HEK293 (cell line): ENCODE measurements around the gene PTPN9.
A peak's percentile ranks its signal among the peaks of the same experiment; 100 is the strongest.

ENCODE experiments used
- AEBP2 ChIP-seq: fragments of 450-650 bp; formaldehyde crosslinking; IDR thresholded peaks from 2 replicates; pipeline ENCODE4 v1.5.1; 2016; ENCODE audit warnings: missing biosample characterization, missing genetic modification characterization, borderline replicate concordance
- MZF1 ChIP-seq: fragments of 450-650 bp; formaldehyde crosslinking; IDR thresholded peaks from 2 replicates; pipeline ENCODE4 v1.5.1; 2017; ENCODE audit warnings: missing biosample characterization, missing genetic modification characterization, borderline replicate concordance
- RBAK ChIP-seq: fragments of 450-650 bp; formaldehyde crosslinking; IDR thresholded peaks from 2 replicates; pipeline ENCODE4 v1.5.1; 2016; ENCODE audit warnings: missing biosample characterization, missing genetic modification characterization
- SCRT1 ChIP-seq: fragments of 450-650 bp; formaldehyde crosslinking; IDR thresholded peaks from 2 replicates; pipeline ENCODE4 v1.5.1; 2016; ENCODE audit warnings: missing biosample characterization, missing genetic modification characterization, borderline replicate concordance
- SCRT2 ChIP-seq: fragments of 450-650 bp; formaldehyde crosslinking; IDR thresholded peaks from 2 replicates; pipeline ENCODE4 v1.5.1; 2016; ENCODE audit warnings: missing biosample characterization, missing genetic modification characterization
- SP3 ChIP-seq: fragments of 450-650 bp; formaldehyde crosslinking; IDR thresholded peaks from 2 replicates; pipeline ENCODE4 v1.5.1; 2016; ENCODE audit warnings: missing biosample characterization, missing genetic modification characterization
- TCF7L2 ChIP-seq: IDR thresholded peaks from 2 replicates; pipeline ENCODE4 v1.6.1; 2011; ENCODE audit warnings: low read depth, mild to moderate bottlenecking, inconsistent platforms, low read length, moderate library complexity, borderline replicate concordance
- YY1 ChIP-seq: fragments of 450-650 bp; formaldehyde crosslinking; IDR thresholded peaks from 2 replicates; pipeline ENCODE4 v1.5.1; 2018; ENCODE audit warnings: missing biosample characterization, missing genetic modification characterization
- ZBTB1 ChIP-seq: fragments of 450-650 bp; formaldehyde crosslinking; IDR thresholded peaks from 2 replicates; pipeline ENCODE4 v1.5.1; 2016; ENCODE audit warnings: missing biosample characterization, missing genetic modification characterization
- ZBTB20 ChIP-seq: fragments of 450-650 bp; formaldehyde crosslinking; IDR thresholded peaks from 2 replicates; pipeline ENCODE4 v1.5.1; 2016; ENCODE audit warnings: missing biosample characterization, missing genetic modification characterization
- ZBTB21 ChIP-seq: fragments of 450-650 bp; formaldehyde crosslinking; IDR thresholded peaks from 2 replicates; pipeline ENCODE4 v1.5.1; 2017; ENCODE audit warnings: missing biosample characterization, missing genetic modification characterization
- ZNF10 ChIP-seq: fragments of 450-650 bp; formaldehyde crosslinking; IDR thresholded peaks from 2 replicates; pipeline ENCODE4 v1.5.1; 2017; ENCODE audit warnings: missing biosample characterization, missing genetic modification characterization
- ZNF138 ChIP-seq: fragments of 450-650 bp; formaldehyde crosslinking; IDR thresholded peaks from 2 replicates; pipeline ENCODE4 v1.5.1; 2016; ENCODE audit warnings: missing biosample characterization, missing genetic modification characterization, borderline replicate concordance
- ZNF184 ChIP-seq: fragments of 450-650 bp; IDR thresholded peaks from 2 replicates; pipeline ENCODE4 v1.5.1; 2018; ENCODE audit warnings: missing biosample characterization, mild to moderate bottlenecking, missing genetic modification characterization
- ZNF202 ChIP-seq: fragments of 450-650 bp; formaldehyde crosslinking; IDR thresholded peaks from 2 replicates; pipeline ENCODE4 v1.5.1; 2016; ENCODE audit warnings: missing biosample characterization, missing genetic modification characterization, borderline replicate concordance
- ZNF211 ChIP-seq: fragments of 450-650 bp; formaldehyde crosslinking; IDR thresholded peaks from 2 replicates; pipeline ENCODE4 v1.5.1; 2016; ENCODE audit warnings: low read depth, missing biosample characterization, missing genetic modification characterization
- ZNF214 ChIP-seq: fragments of 450-650 bp; formaldehyde crosslinking; IDR thresholded peaks from 2 replicates; pipeline ENCODE4 v1.5.1; 2017; ENCODE audit warnings: missing biosample characterization, mild to moderate bottlenecking, missing genetic modification characterization, borderline replicate concordance
- ZNF24 ChIP-seq: fragments of 450-650 bp; formaldehyde crosslinking; IDR thresholded peaks from 2 replicates; pipeline ENCODE4 v1.5.1; 2016; ENCODE audit warnings: missing biosample characterization, missing genetic modification characterization
- ZNF366 ChIP-seq: fragments of 450-650 bp; formaldehyde crosslinking; conservative IDR thresholded peaks from 2 replicates; pipeline ENCODE4 v1.5.1; 2016; ENCODE audit warnings: missing biosample characterization, missing genetic modification characterization
- ZNF391 ChIP-seq: fragments of 450-650 bp; formaldehyde crosslinking; IDR thresholded peaks from 2 replicates; pipeline ENCODE4 v1.5.1; 2016; ENCODE audit warnings: low read depth, missing biosample characterization, missing genetic modification characterization, borderline replicate concordance
- ZNF488 ChIP-seq: fragments of 450-650 bp; formaldehyde crosslinking; IDR thresholded peaks from 2 replicates; pipeline ENCODE4 v1.5.1; 2016; ENCODE audit warnings: missing biosample characterization, missing genetic modification characterization
- ZNF510 ChIP-seq: fragments of 450-650 bp; formaldehyde crosslinking; IDR thresholded peaks from 2 replicates; pipeline ENCODE4 v1.5.1; 2018; ENCODE audit warnings: mild to moderate bottlenecking, missing genetic modification characterization, missing biosample characterization; ENCODE audit not compliant: insufficient replicate concordance
- ZNF555 ChIP-seq: fragments of 450-650 bp; formaldehyde crosslinking; conservative IDR thresholded peaks from 2 replicates; pipeline ENCODE4 v1.5.1; 2017; ENCODE audit warnings: missing biosample characterization, mild to moderate bottlenecking, missing genetic modification characterization, inconsistent platforms
- ZNF558 ChIP-seq: fragments of 450-650 bp; formaldehyde crosslinking; IDR thresholded peaks from 2 replicates; pipeline ENCODE4 v1.5.1; 2016; ENCODE audit warnings: missing biosample characterization, missing genetic modification characterization
- ZNF580 ChIP-seq: fragments of 450-650 bp; formaldehyde crosslinking; IDR thresholded peaks from 2 replicates; pipeline ENCODE4 v1.5.1; 2016; ENCODE audit warnings: missing biosample characterization, missing genetic modification characterization
- ZNF600 ChIP-seq: fragments of 450-650 bp; formaldehyde crosslinking; IDR thresholded peaks from 2 replicates; pipeline ENCODE4 v1.5.1; 2016; ENCODE audit warnings: missing biosample characterization, missing genetic modification characterization
- ZNF624 ChIP-seq: fragments of 450-650 bp; formaldehyde crosslinking; IDR thresholded peaks from 2 replicates; pipeline ENCODE4 v1.5.1; 2017; ENCODE audit warnings: missing biosample characterization, missing genetic modification characterization
- ZNF629 ChIP-seq: fragments of 450-650 bp; formaldehyde crosslinking; IDR thresholded peaks from 2 replicates; pipeline ENCODE4 v1.5.1; 2017; ENCODE audit warnings: missing biosample characterization, missing genetic modification characterization
- ZNF645 ChIP-seq: fragments of 450-650 bp; formaldehyde crosslinking; IDR thresholded peaks from 2 replicates; pipeline ENCODE4; 2016; ENCODE audit warnings: missing biosample characterization, missing genetic modification characterization
- ZNF660 ChIP-seq: fragments of 450-650 bp; IDR thresholded peaks from 2 replicates; pipeline ENCODE4 v1.5.1; 2018; ENCODE audit warnings: missing biosample characterization, mild to moderate bottlenecking, missing genetic modification characterization
- ZNF76 ChIP-seq: fragments of 450-650 bp; formaldehyde crosslinking; IDR thresholded peaks from 2 replicates; pipeline ENCODE4; 2016; ENCODE audit warnings: low read depth, missing biosample characterization, missing genetic modification characterization, borderline replicate concordance
- ZNF830 ChIP-seq: fragments of 450-650 bp; IDR thresholded peaks from 2 replicates; pipeline ENCODE4 v1.5.0; 2018; ENCODE audit warnings: missing biosample characterization, missing genetic modification characterization, low read depth, mild to moderate bottlenecking, moderate library complexity
- ZSCAN18 ChIP-seq: fragments of 450-650 bp; formaldehyde crosslinking; IDR thresholded peaks from 2 replicates; pipeline ENCODE4 v1.5.1; 2016; ENCODE audit warnings: missing biosample characterization, missing genetic modification characterization
- ZSCAN4 ChIP-seq: fragments of 450-650 bp; formaldehyde crosslinking; IDR thresholded peaks from 2 replicates; pipeline ENCODE4 v1.5.1; 2017; ENCODE audit warnings: missing biosample characterization, missing genetic modification characterization

The PTPN9 gene

GRCh38 chr15:75450307-75451201 lies 128.6 kb downstream of the PTPN9 start (continued):
- TF ChIP-seq ZNF211 (tag by site-specific recombination) (no peak), ZBTB1 (peak; percentile 44; the same call in 1 of the 2 replicates), ZNF629 (tag by site-specific recombination) (peak; percentile 86), ZNF555 (tag by site-specific recombination) (no peak), TCF7L2 (no peak), ZNF391 (tag by site-specific recombination) (peak; percentile 85; the same call in 1 of the 2 replicates), ZNF184 (no peak), SCRT2 (no peak), ZNF830 (no peak), ZNF488 (tag by site-specific recombination) (no peak), ZNF580 (tag by site-specific recombination) (peak; percentile 87), ZNF624 (tag by site-specific recombination) (no peak), ZNF138 (tag by site-specific recombination) (no peak), ZSCAN4 (no peak), ZSCAN18 (tag by site-specific recombination) (no peak; the same call in 1 of the 2 replicates), ZNF76 (tag by site-specific recombination) (peak; percentile 63; the same call in 1 of the 2 replicates), ZNF24 (peak; percentile 80; the same call in 1 of the 2 replicates), ZNF10 (tag by site-specific recombination) (peak; percentile 83), ZNF214 (no peak), SP3 (tag by site-specific recombination) (peak; percentile 93), ZNF660 (0 out of 2 replicates have a peak, but pooled peaks have one; percentile 52), ZNF510 (tag by site-specific recombination) (no peak), ZNF645 (tag by site-specific recombination) (no peak), ZNF558 (tag by site-specific recombination) (no peak), AEBP2 (tag by site-specific recombination) (no peak), YY1 (tag by site-specific recombination) (no peak), RBAK (tag by site-specific recombination) (no peak), MZF1 (tag by site-specific recombination) (no peak), ZNF366 (peak; percentile 76), ZBTB21 (tag by site-specific recombination) (peak; percentile 51; the same call in 1 of the 2 replicates), ZNF600 (peak; percentile 100), SCRT1 (tag by site-specific recombination) (no peak), ZBTB20 (tag by site-specific recombination) (peak; percentile 97), ZNF202 (tag by site-specific recombination) (no peak)
